ENCODE results near the gene NEB.

Gene NEB, protein sequence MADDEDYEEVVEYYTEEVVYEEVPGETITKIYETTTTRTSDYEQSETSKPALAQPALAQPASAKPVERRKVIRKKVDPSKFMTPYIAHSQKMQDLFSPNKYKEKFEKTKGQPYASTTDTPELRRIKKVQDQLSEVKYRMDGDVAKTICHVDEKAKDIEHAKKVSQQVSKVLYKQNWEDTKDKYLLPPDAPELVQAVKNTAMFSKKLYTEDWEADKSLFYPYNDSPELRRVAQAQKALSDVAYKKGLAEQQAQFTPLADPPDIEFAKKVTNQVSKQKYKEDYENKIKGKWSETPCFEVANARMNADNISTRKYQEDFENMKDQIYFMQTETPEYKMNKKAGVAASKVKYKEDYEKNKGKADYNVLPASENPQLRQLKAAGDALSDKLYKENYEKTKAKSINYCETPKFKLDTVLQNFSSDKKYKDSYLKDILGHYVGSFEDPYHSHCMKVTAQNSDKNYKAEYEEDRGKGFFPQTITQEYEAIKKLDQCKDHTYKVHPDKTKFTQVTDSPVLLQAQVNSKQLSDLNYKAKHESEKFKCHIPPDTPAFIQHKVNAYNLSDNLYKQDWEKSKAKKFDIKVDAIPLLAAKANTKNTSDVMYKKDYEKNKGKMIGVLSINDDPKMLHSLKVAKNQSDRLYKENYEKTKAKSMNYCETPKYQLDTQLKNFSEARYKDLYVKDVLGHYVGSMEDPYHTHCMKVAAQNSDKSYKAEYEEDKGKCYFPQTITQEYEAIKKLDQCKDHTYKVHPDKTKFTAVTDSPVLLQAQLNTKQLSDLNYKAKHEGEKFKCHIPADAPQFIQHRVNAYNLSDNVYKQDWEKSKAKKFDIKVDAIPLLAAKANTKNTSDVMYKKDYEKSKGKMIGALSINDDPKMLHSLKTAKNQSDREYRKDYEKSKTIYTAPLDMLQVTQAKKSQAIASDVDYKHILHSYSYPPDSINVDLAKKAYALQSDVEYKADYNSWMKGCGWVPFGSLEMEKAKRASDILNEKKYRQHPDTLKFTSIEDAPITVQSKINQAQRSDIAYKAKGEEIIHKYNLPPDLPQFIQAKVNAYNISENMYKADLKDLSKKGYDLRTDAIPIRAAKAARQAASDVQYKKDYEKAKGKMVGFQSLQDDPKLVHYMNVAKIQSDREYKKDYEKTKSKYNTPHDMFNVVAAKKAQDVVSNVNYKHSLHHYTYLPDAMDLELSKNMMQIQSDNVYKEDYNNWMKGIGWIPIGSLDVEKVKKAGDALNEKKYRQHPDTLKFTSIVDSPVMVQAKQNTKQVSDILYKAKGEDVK (N-terminal part only)

DNA sequence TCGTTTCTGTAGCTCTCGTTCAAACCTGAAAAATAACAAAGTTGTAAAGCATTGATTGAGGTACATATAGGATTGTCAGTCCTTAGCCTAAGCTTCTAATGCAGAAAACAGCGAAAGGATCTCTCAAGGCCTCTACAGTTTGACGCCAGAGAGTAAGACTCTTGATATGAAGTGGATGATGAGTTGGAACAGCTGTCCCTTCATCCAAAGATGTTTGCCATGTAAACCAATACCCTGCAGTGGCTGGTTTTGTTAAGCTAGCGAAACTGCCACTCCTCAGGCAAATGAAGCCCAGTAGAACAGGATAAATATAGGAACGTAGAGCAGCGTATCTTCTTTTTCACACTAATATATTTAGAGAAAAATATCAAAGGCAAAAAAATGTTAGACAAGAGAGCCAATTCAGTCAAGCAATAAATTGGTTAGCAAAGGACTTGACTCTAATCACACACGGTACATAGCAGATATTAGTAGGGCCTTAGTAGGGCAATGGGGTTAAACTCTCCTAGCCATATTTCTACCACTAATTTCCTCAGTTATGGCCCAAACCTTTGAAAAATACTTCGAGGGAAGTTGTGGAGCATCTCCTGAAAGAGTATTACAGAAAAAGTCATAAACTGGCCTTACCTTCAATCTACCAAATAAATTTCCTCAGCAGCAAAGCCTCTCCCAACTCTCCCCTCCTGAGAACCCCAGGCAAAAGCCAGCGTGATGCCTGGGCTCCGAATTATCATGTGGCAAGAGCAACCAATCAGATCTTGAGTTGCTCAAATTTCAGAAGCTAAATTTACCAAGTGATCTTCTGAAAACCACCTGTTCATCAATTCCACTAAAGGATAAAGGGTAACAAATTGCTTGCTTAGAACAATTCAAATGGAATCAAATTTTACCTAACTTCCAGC is at the start of gene NEB:
NEB (minus strand) TSS at position 706 of the 902 bp plus-strand sequence. CDS start 1,320 bp downstream, outside the sequence.
- no peak for DNase-seq

DNA sequence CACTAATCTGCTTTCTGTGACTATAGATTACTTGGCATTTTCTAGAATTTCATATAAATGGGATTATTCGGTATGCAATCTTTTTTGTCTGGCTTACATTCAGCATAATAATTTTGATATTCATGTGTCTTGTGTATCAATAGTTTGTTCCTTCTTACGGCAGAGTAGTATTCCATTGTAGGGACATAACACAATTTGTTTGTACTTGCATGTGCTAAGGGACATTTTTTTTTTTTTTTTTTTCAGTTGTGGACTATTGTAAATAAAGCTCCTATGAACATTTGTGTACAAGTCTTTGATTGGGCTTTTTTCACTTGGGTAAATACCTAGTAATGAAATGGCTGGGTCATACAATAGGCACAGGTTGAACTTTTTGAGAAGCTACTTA is 48.9 kb upstream of the NEB start:
- DNase-seq: no peak

DNA sequence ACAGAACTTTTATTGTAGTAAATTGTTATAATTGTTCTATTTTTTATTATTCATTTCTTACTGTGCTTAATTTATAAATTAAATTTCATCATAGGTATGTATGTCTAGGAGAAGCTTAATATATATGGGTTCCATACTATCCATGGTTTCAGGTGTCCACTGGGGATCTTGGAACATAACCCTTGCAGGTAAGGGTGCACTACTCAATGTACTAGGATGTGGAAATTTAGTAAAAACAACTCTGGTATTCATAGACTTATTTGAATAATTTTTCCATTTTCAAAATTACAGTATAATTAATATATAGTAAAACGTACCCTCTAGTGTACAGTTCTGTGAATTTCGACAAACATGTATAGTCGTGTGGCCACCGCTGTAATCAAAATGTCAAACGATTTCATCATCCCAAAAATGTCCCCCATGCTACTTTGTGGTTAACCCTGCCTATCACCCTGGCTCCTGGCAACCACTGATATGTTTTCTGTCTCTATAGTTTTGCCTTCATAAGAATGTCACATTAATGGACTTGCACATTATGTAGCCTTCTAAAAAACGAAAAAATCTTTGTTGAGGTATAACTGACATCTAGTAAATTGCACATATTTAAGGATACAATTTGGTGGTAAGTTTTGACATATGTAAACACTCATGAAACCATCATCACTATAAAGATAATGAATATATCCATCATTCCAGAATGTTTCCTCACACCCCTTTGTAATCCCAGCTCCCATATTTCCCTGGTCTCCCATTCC is 48.3 kb upstream of the NEB start:
- no peak for DNase-seq

DNA sequence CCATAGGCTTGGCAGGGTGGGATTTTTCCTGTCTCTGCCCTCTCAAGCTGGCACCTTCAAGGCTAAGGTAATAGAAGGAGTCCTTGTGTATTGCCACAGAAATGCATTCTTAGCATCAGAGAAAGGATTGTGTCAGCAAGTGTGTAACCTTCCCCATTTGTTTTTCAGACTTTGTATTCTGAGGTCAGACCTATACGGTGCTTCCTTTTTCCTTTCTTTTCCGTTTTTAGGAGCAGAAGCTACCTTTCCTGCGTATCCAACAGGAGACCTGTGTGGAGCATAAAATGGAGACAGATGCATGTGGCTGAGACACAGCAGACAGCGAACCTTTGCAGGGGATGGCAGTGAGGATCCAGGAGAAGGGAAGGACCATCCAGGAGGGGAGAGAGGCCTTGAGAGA is 47.4 kb upstream of the NEB start:
- no peak for DNase-seq

DNA sequence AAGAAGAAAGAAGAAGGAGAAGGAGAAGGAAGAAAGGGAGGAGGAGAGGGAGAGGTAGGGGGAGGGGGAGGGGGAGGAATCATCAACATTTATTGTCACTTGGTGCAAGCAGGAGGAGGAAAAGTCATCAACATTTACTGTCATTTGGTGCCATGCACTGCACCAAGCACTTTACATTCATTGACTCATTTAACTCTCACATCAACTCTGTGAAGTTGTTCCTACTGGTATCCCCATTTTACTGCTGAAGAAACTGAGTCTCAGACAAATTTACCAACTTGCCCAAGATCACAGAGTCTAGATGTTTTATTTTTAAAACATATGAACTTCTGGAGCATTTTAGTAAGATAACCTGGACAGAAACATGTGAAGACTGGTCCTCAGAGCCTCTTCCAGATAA is 46.7 kb upstream of the NEB start:
- DNase-seq: no peak

DNA sequence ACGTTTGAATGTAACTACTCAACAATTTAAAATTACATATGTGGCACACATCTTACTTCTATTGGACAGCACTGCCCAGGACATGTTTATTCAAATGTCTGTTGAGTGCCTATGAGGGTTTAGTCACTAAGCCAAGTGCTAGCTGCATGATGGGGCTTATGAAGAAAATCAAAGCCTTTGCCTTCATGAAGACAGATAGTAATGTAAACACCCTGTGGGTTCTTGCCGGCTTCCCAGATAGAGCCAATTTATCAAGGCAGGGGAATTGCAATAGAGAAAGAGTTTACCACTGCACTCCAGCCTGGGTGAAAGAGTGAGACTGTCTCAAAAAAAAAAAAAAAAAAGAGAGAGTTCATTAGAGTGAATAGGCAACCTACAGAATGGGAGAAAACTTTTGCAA is 43.7 kb upstream of the NEB start:
- DNase-seq: no peak

DNA sequence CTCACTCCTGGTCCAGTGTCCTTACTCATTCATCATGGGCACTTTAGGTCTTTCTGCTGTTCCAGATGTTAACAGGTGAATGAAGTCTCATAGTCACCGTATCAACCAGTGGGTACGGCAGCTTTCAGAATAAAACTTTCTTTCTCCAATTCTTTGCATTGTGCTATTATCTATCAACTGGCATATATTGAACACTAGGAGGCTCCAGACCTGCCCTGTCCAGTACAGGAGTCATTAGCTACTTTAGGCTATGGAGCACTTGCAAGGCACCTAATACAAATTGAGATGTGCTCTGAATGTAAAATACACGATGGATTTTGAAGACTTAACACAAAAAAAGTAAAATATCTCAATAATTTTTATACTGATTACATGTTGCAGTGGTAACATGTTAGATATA is 43.2 kb upstream of the NEB start:
- no peak for DNase-seq

DNA sequence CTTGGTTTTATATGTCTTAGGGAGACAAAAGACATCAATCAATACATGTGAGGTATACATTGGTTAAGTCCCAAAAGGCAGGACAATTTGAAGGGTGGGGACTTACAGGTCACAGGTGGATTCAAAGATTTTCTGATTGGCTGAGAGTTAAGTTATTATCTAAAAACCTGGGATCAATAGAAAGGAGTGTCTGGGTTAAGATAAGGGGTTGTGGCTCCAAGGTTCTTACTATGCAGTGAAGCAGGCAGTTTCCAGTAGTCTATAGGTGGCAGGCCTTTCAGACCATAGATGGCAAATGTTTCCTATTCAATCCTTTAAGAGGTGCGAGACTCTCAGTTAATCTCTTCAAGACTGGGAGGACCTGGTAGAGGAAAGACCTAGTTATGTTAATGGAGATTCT is 42.1 kb upstream of the NEB start:
- DNase-seq: no peak

DNA sequence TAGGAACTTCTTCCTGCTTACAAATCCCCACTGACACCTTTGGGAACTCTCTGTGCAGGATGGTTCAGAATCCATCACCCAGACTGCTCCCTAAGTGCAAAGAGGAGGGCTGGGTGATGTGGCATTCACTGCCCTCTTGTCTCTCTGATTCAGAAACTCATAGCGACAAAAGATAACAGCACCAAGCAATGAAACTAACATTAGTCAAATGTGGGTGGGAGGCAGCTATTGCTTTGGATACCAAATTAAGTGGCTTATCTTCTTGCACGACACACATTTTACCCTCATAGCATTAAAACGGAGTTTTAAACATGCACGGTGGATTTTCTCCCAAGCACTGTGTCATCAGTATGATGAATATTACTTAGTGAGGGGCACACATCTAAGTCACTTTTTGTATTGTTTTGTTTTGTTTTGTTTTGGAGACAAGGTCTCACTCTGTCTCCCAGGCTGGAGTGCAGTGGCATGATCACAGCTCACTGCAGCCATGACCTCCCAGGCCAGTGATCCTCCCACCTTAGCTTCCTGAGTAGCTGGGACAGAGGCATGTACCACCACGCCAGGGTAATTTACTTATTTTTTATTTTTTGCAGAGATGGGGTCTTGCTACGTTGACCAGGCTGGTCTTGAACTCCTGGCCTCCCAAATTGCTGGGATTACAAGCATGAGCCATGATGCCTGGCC is 40.9 kb upstream of the NEB start:
- no peak for DNase-seq

DNA sequence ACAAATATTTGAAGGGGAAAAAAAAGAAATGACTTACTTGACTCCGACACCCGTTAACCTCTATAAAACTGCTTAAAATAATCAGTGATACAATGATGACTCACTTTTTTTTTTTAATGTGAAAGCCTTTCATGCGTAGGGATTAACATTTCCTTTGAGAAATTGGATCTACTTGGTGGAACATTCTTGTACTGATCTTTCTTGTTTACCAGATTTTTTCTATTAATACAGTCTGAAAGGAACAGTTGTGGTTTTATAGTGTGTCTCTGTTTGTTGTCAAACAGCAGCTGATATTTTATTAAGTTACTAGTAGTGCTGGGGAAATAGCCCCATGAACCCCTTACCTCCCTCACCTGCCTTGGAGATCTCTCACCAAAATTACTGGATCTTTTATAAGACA is 40.2 kb upstream of the NEB start:
- DNase-seq: no peak

DNA sequence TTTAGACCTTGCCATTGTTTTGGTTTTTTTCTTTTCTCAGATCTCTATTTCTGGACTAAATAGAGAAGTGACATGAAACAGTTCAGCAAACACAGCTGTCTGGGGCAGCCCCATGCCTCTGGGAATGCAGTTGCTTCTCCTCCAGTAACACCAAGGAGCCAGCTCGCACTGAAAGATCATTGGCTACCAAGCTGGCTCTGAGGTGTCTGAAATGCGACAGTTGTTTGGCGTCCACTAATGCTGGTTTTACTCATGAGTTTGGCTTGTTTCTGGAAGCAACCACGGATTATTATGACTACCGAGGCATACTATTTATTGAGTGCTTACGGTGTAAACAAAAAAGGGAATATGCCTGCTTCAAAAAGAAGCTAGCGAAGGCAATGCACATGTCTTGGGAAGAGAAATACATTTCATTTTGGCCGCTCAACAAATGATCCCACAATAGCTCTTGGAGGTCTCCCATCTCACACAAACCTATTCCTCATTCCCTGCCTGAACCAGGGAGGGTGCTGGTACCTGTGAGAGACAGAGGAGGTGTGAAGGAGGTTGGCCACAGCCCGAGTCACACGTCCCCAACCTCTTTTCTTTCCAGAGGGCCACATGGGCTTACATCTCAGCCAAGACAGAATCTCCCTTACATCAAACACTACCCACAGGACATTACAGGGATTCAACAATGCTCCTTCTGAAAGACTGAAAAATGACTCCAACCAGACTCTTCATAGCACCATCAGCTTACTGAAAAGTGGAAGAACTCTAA is 37.5 kb upstream of the NEB start:
- no peak for DNase-seq

DNA sequence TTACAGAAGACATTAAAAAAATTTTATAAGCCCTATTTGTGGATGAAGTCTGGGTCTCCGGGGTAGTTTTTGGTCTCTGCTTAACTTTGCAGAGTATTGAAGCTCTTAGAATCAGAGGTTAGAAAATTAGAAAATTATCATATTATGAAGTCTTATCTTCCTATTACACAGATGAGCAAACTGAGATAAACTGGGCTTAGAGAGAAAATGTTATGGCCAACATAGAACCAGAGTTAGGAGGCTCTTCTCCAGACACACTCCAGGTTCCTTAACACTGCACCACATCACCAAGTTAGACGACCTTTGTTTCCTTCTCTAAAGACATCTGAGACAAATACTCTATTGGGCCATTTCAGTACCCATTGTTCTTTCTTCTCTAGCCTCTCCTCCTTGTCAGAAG is 36.7 kb upstream of the NEB start:
- DNase-seq: no peak

DNA sequence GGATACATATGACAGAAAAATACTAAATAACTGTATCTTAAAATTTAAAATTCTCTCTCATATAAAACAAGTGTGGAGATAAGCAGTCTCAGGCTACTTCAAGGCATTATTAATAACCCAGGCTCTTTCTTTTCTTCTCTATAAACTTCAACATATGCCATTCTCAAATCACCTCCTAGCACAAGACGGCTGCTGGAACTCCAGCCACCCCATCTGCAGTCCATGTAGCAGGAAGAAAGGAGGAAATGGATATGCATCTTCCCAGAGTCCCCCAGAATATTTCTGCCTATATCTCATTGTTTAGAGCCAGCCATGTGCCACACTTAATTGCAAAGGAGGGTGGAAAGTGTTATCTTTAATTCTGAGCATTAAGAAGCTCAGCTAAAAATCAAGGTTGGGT is 35.3 kb upstream of the NEB start:
- no peak for DNase-seq

DNA sequence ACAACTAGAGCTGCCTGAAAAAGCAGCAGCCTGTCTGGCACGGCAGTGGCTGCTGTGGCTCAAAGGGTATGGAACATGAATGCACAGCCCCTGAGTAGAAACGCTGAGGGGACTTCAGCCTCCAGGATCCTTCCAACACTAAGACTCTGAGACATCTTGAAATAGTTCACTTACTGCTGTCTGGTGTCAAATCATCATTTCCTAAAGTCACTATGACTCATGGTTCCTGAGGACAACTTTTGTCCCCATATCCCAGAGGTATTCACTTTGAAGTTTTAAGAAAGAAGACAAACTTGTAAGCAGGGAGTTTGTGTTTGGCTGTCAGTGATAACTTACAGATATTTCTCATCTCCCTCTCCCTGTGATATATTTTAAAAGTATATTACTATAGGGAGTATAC is 33.3 kb upstream of the NEB start:
- DNase-seq: no peak

DNA sequence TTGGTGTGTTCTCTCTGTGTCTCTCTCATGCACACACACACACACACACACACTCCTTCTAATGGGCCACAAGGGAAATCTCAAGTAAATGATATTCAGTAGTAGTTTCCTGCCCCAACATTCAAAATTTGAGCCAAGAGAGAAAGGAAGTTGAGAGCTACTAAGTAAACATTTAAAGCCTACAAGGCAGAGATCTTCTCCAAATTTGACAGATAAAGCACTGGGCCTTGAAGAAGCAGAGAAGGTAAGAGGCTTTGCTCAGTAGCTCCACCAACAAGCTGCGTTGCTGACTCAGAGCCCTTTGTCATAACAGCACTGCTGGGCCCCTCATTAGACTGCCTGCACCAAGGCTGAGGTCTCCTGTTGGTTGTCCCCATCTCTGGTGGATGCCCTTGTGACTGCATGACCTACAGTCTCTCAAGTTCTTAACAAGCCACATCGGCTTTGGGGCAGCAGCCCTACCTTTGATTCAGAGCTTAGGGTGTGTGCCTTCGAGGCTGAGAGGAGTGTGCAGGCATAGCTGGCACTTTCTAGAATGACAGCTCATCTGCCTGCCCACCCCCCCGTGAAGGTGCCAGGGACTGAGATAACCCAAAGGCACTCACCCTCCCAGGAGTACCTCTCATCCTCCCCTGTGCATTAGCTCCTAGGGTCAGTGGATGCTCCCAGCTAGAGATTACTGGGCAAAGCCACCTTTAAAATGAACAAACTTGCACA is 32.3 kb upstream of the NEB start:
- peak in 1 of 2 donors; percentile 10 for DNase-seq

DNA sequence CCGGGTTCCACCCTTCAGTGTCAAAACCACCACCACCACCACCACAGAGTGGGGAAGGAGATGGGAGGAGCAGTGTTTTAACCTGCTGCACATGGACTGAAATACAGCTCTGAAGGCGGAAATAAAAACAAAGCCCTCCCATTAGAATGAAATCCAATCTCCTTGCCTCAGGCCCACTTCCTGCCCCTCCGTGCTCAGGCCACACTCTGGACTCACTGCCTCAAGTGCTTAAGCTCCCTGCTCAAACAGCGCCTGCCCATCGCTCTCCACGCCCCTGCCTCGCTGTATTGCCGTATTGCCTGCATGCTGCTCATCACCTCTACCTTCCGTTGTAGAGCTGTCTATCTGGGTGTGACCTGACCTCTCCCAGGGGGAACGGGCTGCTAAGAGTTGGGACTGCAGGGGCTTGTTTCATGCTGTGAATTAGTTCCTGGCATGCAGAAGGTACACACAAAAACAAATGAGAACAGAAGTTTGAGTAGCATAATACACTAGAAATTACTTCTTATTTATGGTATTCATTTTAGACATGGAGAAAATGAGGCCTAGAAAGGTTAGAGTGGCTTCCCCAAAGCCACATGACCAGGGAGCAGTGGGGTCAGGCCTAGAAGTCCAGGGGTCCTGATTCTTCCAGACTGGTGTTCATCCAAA is 31.6 kb upstream of the NEB start:
- DNase-seq: no peak

DNA sequence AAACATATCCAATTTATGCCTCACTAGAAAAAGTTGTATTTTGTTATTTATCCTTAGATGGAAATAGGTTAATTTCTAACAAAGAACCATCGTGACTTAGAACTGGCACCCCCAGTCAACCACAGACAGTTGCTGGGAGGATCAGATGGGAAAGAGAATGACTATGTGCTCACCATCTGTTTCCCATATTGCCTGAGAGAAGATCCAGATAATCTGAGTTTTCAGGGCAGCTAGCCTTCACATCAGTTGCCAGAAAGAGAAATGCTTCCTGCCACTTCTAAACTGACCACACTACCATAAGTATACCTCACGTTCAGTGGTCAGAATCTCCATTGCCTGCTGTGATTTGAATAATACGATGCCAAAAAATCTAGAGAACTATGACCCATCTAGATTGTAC is 28.4 kb upstream of the NEB start:
- DNase-seq: no peak

DNA sequence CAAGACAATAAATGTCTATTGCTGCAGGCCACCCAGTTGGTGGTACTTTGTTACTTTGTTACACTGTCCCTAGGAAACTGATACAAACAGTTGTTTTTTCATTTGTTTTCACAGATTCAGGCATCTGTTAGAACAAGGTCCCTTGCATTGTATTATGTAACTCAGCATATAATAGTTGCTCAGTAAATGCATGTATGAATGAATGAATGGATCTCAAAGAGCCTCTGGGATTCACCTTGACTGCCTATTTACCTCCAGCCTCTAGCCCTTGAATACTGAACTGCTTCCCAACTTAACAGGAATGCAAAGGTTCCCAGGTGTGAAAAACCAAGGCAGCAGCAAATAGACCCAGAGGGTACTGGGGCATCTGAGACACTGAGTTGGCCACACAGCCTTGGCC is 27.4 kb upstream of the NEB start:
- no peak for DNase-seq

DNA sequence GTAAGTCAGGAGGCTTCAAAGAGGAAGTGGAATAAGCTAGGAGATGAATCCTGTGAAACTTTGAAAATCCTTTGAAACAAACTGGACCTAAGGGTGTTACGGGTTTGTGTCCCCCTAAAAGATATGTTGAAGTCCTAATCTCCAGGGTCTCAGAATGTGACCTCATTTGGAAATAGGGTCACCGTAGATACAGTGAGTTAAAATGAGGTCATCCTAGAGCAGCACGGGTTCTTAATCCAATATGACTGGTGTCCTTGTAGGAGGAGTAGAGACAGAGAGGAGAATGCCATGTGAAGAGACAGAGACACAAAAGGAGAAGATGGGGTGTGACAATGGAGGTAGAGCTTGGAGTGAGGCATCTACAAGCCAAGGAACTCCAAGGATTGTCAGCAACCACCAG is 26.9 kb upstream of the NEB start:
- DNase-seq: no peak
